ENCODE data around the gene ALG11. TPM values are rescaled to one million over a fixed set of nuclear protein-coding genes. Genes with fewer than 3 reads are reported as not detected.
"Not testable (repeated sequence)": the region's sequence is repeated elsewhere in the genome, so short reads cannot be mapped to it uniquely, and the experiment has no call there.

Gene ALG11
- 28.7 and 29.3 TPM in 2 replicates for total RNA-seq

GRCh38 chr13:52011632-52012511, at the start of gene ALG11:
Gene ALG11 (plus strand): TSS chr13:52012398. CDS start chr13:52012419, 21 bp downstream.
- intact Hi-C loops (cut with micrococcal nuclease): loop anchor here (1.0 to 10.0 kb wide), 10 partner anchors 115 to 1930 kb away; partner anchors contain the start of genes CKAP2, DHRS12, NEK3 and SUGT1

GRCh38 chr13:51966186-51966585, 46.0 kb upstream of the ALG11 start:
- intact Hi-C loops (cut with micrococcal nuclease): no loop called here

GRCh38 chr13:51967482-51968446, 44.4 kb upstream of the ALG11 start:
- intact Hi-C loops (cut with micrococcal nuclease): no loop called here

GRCh38 chr13:51970349-51970748, 41.8 kb upstream of the ALG11 start:
- intact Hi-C loops (cut with micrococcal nuclease): no loop called here

- intact Hi-C loops (cut with micrococcal nuclease): no loop called here
Measured at GRCh38 chr13:51971520-51972426, 40.4 kb upstream of the ALG11 start.

GRCh38 chr13:51974482-51974881, 37.7 kb upstream of the ALG11 start:
- intact Hi-C loops (cut with micrococcal nuclease): no loop called here

GRCh38 chr13:51976423-51976822, 35.8 kb upstream of the ALG11 start:
- intact Hi-C loops (cut with micrococcal nuclease): no loop called here

- intact Hi-C loops (cut with micrococcal nuclease): no loop called here
Measured at GRCh38 chr13:51976890-51977289, 35.3 kb upstream of the ALG11 start.

- intact Hi-C loops (cut with micrococcal nuclease): no loop called here
Measured at GRCh38 chr13:51977625-51978024, 34.6 kb upstream of the ALG11 start.

- intact Hi-C loops (cut with micrococcal nuclease): no loop called here
Measured at GRCh38 chr13:51978796-51979556, 33.2 kb upstream of the ALG11 start.

- intact Hi-C loops (cut with micrococcal nuclease): no loop called here
Measured at GRCh38 chr13:51980908-51981307, 31.3 kb upstream of the ALG11 start.

- intact Hi-C loops (cut with micrococcal nuclease): no loop called here
Measured at GRCh38 chr13:51981355-51981754, 30.8 kb upstream of the ALG11 start.

- intact Hi-C loops (cut with micrococcal nuclease): not testable (repeated sequence)
Measured at GRCh38 chr13:51983292-51983691, 28.9 kb upstream of the ALG11 start.

GRCh38 chr13:51984904-51985303, 27.3 kb upstream of the ALG11 start:
- intact Hi-C loops (cut with micrococcal nuclease): not testable (repeated sequence)

- intact Hi-C loops (cut with micrococcal nuclease): no loop called here
Measured at GRCh38 chr13:51988988-51989618, 23.1 kb upstream of the ALG11 start.

GRCh38 chr13:51993713-51994112, 18.5 kb upstream of the ALG11 start:
- intact Hi-C loops (cut with micrococcal nuclease): no loop called here

GRCh38 chr13:51995677-51996551, 16.3 kb upstream of the ALG11 start:
- intact Hi-C loops (cut with micrococcal nuclease): no loop called here

GRCh38 chr13:51996641-51997040, 15.6 kb upstream of the ALG11 start:
- intact Hi-C loops (cut with micrococcal nuclease): no loop called here

- intact Hi-C loops (cut with micrococcal nuclease): no loop called here
Measured at GRCh38 chr13:51997186-51997585, 15.0 kb upstream of the ALG11 start.
